ENCODE data around the gene HOXA13. TPM values are rescaled to one million over a fixed set of nuclear protein-coding genes. Genes with fewer than 3 reads are reported as not detected.

Gene HOXA13
- total RNA-seq, 4 donors from 2014 or later, result not detected

- Histone ChIP-seq H3K4me1 (peaks cover 14 to 27% of the 10 kb centered on the region in 2 donors), H3K27me3 (peaks cover 72% of the 10 kb centered on the region), H3K36me3 (no peaks in the 10 kb centered on the region), H3K4me3 (replicated peaks in 1 of 3) (no peak overlapping the region), H3K9me3 (no peaks in the 10 kb centered on the region), H3K27ac (no peak overlapping the region)
- TF ChIP-seq CTCF (IDR thresholded peaks at IDR 0.05), result no peak
- TF ChIP-seq POLR2A (IDR thresholded peaks at IDR 0.05), result no peak
- intact Hi-C loops (cut with DNase I), result no loop called here
- DNase-seq, result no peak
- WGBS, 2 donors, result 8 to 21% methylated on average over 26 to 32 of the region's 90 CpGs
Measured at GRCh38 chr7:27245798-27246691, 46.2 kb upstream of the HOXA13 start.

GRCh38 chr7:27245124-27245797 is 45.4 kb upstream of the HOXA13 start:
- WGBS, 2 donors, result 10 to 16% methylated on average over 21 to 33 of the region's 37 CpGs
- intact Hi-C loops (cut with DNase I), result no loop called here
- peaks cover 72% of the 10 kb centered on the region for H3K27me3 ChIP-seq

GRCh38 chr7:27244488-27245123 is 44.7 kb upstream of the HOXA13 start:
- intact Hi-C loops (cut with DNase I), result no loop called here
- peaks cover 15 to 31% of the 10 kb centered on the region in 2 donors for H3K4me1 ChIP-seq
- no peaks in the 10 kb centered on the region for H3K36me3 ChIP-seq
- no peak overlapping the region for H3K4me3 ChIP-seq (replicated peaks in 1 of 3)
- WGBS, 2 donors, result 13 to 26% methylated on average over 15 to 16 of the region's 18 CpGs
- no peak overlapping the region for H3K27ac ChIP-seq
- TF ChIP-seq CTCF (IDR thresholded peaks at IDR 0.05) (no peak), POLR2A (IDR thresholded peaks at IDR 0.05) (no peak)
- no peaks in the 10 kb centered on the region for H3K9me3 ChIP-seq
- DNase-seq, result no peak
- H3K27me3 ChIP-seq, result peaks cover 76% of the 10 kb centered on the region

More at GRCh38 chr7:27245124-27245797, 45.4 kb upstream of the HOXA13 start:
- Histone ChIP-seq H3K9me3 (no peaks in the 10 kb centered on the region), H3K27ac (no peak overlapping the region), H3K4me1 (peaks cover 14 to 27% of the 10 kb centered on the region in 2 donors), H3K4me3 (replicated peaks in 1 of 3) (no peak overlapping the region), H3K36me3 (no peaks in the 10 kb centered on the region)
- TF ChIP-seq POLR2A (IDR thresholded peaks at IDR 0.05) (no peak), CTCF (IDR thresholded peaks at IDR 0.05) (no peak)
- no peak for DNase-seq

- no peak for DNase-seq
- Histone ChIP-seq H3K9me3 (no peaks in the 10 kb centered on the region), H3K27ac (no peak overlapping the region), H3K27me3 (peaks cover 83% of the 10 kb centered on the region), H3K4me1 (peaks cover 20 to 32% of the 10 kb centered on the region in 2 donors), H3K36me3 (no peaks in the 10 kb centered on the region), H3K4me3 (replicated peaks in 1 of 3) (peak overlapping the region in 1 of 3 donors; percentile 6)
- 7 to 8% methylated on average over 21 to 33 of the region's 43 CpGs for WGBS, 2 donors
- no peak for TF ChIP-seq CTCF (IDR thresholded peaks at IDR 0.05)
- no peak for TF ChIP-seq POLR2A (IDR thresholded peaks at IDR 0.05)
- intact Hi-C loops (cut with DNase I), result no loop called here
Measured at GRCh38 chr7:27243340-27244163, 43.7 kb upstream of the HOXA13 start.
